DOHH2 (cell line): ENCODE results near the gene TBC1D10A.

ENCODE experiments used
- H3F3A ChIP-seq: fragments of 200-600 bp; sonication (generic), shearing (Covaris generic); 2 replicates; pipeline ENCODE4 v1.6.0; 2016; ENCODE audit warnings: antibody characterized with exemption, mild to moderate bottlenecking; ENCODE audit not compliant: control insufficient read depth, insufficient read depth
- H3K27ac ChIP-seq: fragments of 200-600 bp; sonication (generic); 2 replicates; pipeline ENCODE4 v1.5.1; 2014; ENCODE audit warnings: low read depth, mild to moderate bottlenecking, low read length, moderate library complexity
- H3K27me3 ChIP-seq: fragments of 200-600 bp; sonication (generic); 2 replicates; pipeline ENCODE4 v1.6.1; 2014; ENCODE audit warnings: mild to moderate bottlenecking, low read length, mixed read lengths; ENCODE audit not compliant: control insufficient read depth
- H3K36me3 ChIP-seq: fragments of 200-600 bp; sonication (generic); 2 replicates; pipeline ENCODE4 v1.6.1; 2014; ENCODE audit warnings: mild to moderate bottlenecking, low read length, moderate library complexity, mixed read lengths; ENCODE audit not compliant: control insufficient read depth
- H3K4me1 ChIP-seq: fragments of 200-600 bp; sonication (generic); 2 replicates; pipeline ENCODE4 v1.6.1; 2014; ENCODE audit warnings: mild to moderate bottlenecking, low read length, mixed read lengths; ENCODE audit not compliant: control insufficient read depth
- H3K4me2 ChIP-seq: fragments of 200-600 bp; sonication (generic); 2 replicates; pipeline ENCODE4 v1.6.0; 2014; ENCODE audit warnings: mild to moderate bottlenecking, low read length, moderate library complexity
- H3K4me3 ChIP-seq: fragments of 200-600 bp; sonication (generic); 2 replicates; pipeline ENCODE4 v1.5.1; 2014; ENCODE audit warnings: mild to moderate bottlenecking, low read length, mixed read lengths
- H3K79me2 ChIP-seq: fragments of 200-600 bp; sonication (generic); 2 replicates; pipeline ENCODE4 v1.6.1; 2014; ENCODE audit warnings: mild to moderate bottlenecking, low read length, mixed read lengths; ENCODE audit not compliant: control insufficient read depth
- H3K9me2 ChIP-seq: fragments of 200-600 bp; sonication (generic); replicated peaks from 2 replicates; pipeline ENCODE4 v1.6.1; 2014; ENCODE audit warnings: mild to moderate bottlenecking, low read length, mixed read lengths; ENCODE audit not compliant: control insufficient read depth
- H3K9me3 ChIP-seq: fragments of 200-600 bp; sonication (generic); 2 replicates; pipeline ENCODE4 v1.6.1; 2014; ENCODE audit warnings: antibody characterized with exemption, low read length, mixed read lengths; ENCODE audit not compliant: control insufficient read depth, insufficient read depth
- H4K20me1 ChIP-seq: fragments of 200-600 bp; sonication (generic); 2 replicates; pipeline ENCODE4 v1.6.0; 2014; ENCODE audit warnings: low read depth, mild to moderate bottlenecking, antibody characterized with exemption, low read length, moderate library complexity; ENCODE audit not compliant: control insufficient read depth, insufficient read depth
- CTCF ChIP-seq: fragments of 200-600 bp; sonication (generic); IDR thresholded peaks from one replicate; pipeline ENCODE4 v1.5.1; 2014; ENCODE audit warnings: antibody characterized with exemption, mild to moderate bottlenecking, low read depth, low read length; ENCODE audit not compliant: poor library complexity, severe bottlenecking
- EZH2phosphoT487 ChIP-seq: fragments of 200-600 bp; sonication (generic); IDR thresholded peaks from 2 replicates; pipeline ENCODE4 v1.6.1; 2017; ENCODE audit warnings: borderline replicate concordance, mild to moderate bottlenecking, antibody characterized with exemption, low read length, moderate library complexity, mixed read lengths

The TBC1D10A gene

GRCh38 chr22:30368420-30368819, 41.7 kb upstream of the TBC1D10A start:
- no peaks in the 10 kb centered on the region for H3K9me3 ChIP-seq
- no peaks in the 10 kb centered on the region for H3K4me1 ChIP-seq
- no peaks in the 10 kb centered on the region for H3K27me3 ChIP-seq
- no peaks in the 10 kb centered on the region for H3K79me2 ChIP-seq
- no peak overlapping the region for H3K4me3 ChIP-seq
- no peak for TF ChIP-seq CTCF
- TF ChIP-seq EZH2phosphoT487 = no peak
- H4K20me1 ChIP-seq = no peaks in the 10 kb centered on the region
- no peak overlapping the region for H3K4me2 ChIP-seq
- no peaks in the 10 kb centered on the region for H3K9me2 ChIP-seq
- no peaks in the 10 kb centered on the region for H3F3A ChIP-seq
- no peaks in the 10 kb centered on the region for H3K36me3 ChIP-seq
- no peak overlapping the region for H3K27ac ChIP-seq

GRCh38 chr22:30365891-30366290, 39.1 kb upstream of the TBC1D10A start:
- H3K27ac ChIP-seq = no peak overlapping the region
- H3K79me2 ChIP-seq = no peaks in the 10 kb centered on the region
- H3K4me3 ChIP-seq = no peak overlapping the region
- no peak for TF ChIP-seq EZH2phosphoT487
- TF ChIP-seq CTCF = no peak
- no peak overlapping the region for H3K4me2 ChIP-seq
- H3K27me3 ChIP-seq = no peaks in the 10 kb centered on the region
- H3K9me3 ChIP-seq = no peaks in the 10 kb centered on the region
- no peaks in the 10 kb centered on the region for H4K20me1 ChIP-seq
- H3F3A ChIP-seq = no peaks in the 10 kb centered on the region
- no peaks in the 10 kb centered on the region for H3K36me3 ChIP-seq
- H3K4me1 ChIP-seq = no peaks in the 10 kb centered on the region
- H3K9me2 ChIP-seq = no peaks in the 10 kb centered on the region

DNA sequence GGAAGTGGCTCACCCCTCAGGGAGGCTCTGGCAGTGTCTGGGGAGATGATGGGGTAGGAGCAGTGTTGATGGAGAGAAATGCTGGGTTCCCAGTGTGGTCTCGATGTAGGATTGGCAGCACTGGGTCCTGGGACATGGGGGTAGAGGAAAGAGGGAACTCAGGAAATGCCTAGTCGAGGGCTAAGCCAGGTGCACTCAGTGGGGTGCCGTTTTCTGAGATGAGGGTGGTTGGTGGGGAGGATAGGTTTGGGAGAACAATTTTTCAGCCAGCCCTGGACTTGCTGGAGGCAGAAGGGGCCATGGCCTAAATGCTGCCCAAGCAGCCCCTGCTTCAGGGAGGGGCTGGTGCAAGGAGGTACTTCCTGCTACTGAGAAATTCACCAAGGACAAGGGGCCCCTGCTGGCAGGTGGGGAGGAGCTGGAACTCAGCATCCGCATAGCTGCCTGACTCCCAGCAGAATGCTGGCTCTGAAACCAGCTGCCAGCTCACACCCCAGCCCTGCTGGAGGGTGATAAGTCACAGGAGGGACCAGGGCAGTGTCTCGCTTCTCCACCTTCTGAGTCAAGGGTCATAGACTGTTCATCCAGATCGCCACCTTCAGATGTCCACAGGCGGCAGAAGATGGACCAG, 36.0 kb upstream of the TBC1D10A start:
- H3K4me2 ChIP-seq = no peak overlapping the region
- H3K9me3 ChIP-seq = no peaks in the 10 kb centered on the region
- no peaks in the 10 kb centered on the region for H4K20me1 ChIP-seq
- no peaks in the 10 kb centered on the region for H3K4me1 ChIP-seq
- no peaks in the 10 kb centered on the region for H3K9me2 ChIP-seq
- H3K27ac ChIP-seq = no peak overlapping the region
- H3F3A ChIP-seq = no peaks in the 10 kb centered on the region
- H3K4me3 ChIP-seq = no peak overlapping the region
- TF ChIP-seq CTCF (no peak), EZH2phosphoT487 (no peak)
- no peaks in the 10 kb centered on the region for H3K36me3 ChIP-seq
- no peaks in the 10 kb centered on the region for H3K79me2 ChIP-seq
- no peaks in the 10 kb centered on the region for H3K27me3 ChIP-seq
